Activated T-helper 1 cell treated with Interleukin-2 at 50 U/mL for 16 hours (primary cell): ENCODE results near the gene COL16A1.

ENCODE experiments used
- DNase-seq: peaks from one replicate; pipeline ENCODE4 v3.0.0-alpha.2; 2020; ENCODE audit warnings: low read depth

The COL16A1 gene

DNA sequence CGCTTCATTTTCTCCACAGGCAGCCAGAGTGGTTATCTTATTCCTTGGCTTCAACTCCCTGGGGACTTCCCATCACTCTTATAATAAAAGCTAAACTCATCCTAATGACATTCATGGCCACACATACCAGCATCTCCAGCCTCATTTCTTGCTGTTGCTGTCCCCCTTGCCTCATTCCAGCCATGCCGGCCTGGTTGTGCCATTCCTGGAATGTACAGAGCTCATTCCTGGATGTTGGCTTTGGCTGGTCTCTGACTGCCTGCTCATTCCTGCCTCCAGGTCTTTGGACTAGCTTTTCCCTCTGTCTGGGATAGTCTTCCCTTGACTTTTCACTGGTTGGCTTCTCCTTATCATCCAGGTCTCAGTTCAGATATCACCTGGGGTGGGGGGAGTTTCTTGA lies 56.7 kb downstream of the COL16A1 start:
- no peak for DNase-seq

- DNase-seq: no peak
Measured at GRCh38 chr1:31646259-31646960, 57.4 kb downstream of the COL16A1 start.

GRCh38 chr1:31645274-31645568 lies 58.6 kb downstream of the COL16A1 start:
- DNase-seq: no peak

GRCh38 chr1:31644560-31645273 lies 59.1 kb downstream of the COL16A1 start, which contains the start of gene PEF1:
Gene PEF1 (minus strand): TSS chr1:31644876. CDS start chr1:31644864, 12 bp downstream.
- peak; percentile 97 for DNase-seq

- DNase-seq: peak; percentile 24
Measured at GRCh38 chr1:31643976-31644559, 59.7 kb downstream of the COL16A1 start.

GRCh38 chr1:31642897-31643296 lies 60.9 kb downstream of the COL16A1 start:
- DNase-seq: no peak

DNA sequence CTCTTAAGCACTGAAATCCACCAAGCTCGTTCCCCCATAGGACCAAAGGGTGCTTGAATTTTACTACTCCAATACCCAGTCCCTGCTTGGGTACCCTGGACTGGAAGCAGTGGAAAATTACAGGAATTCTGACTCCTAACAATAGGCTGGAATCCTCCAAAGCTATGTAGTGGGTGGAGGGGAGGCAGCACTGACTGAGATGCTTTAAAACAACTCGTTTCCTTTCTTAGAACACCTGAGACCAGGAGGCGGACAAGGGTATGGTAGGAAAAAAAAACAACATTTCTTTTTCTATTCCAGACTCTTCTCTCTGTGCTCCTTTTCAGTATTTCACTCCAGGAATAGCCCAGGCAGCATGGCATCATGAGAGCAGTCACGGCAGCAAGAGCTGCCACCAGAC lies 61.5 kb downstream of the COL16A1 start:
- no peak for DNase-seq

DNA sequence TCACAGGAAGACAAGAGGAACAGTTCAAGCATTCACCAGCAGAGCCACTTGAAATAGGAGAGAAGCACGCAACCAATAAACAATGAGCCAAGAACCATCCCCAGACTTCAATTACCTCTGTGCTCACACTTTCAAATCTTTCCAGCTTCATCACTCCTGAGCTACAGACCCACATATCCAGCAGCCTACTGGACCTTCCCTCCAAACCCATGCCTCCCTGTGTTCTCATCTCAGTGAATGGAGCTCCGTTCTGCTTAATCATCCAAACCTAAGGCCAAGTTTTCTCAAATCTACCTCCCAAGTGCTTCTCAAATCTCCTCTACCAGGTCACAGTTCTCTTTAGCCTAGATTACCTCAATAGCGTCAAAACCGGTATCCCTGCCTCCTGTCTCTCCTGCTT lies 62.9 kb downstream of the COL16A1 start:
- DNase-seq: no peak

DNA sequence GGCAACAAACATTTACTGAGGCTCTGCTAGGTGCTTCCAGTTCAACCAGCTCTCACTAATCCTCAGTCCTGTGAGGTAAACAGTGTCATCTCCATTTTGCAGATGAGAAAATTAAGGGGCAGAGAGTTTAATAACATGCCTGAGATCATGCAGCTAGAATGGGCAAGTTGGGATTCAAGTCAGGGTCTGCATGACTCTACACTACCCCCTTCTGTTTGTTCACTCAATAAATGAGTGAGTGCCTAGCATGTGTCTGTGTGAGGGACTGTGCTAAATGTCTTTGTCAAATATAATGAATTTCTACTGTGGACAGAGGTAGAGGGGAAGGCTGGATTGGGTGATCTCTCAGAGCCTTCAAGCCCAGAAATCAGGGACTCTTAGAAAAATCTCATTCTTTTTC lies 63.6 kb downstream of the COL16A1 start:
- DNase-seq: no peak

DNA sequence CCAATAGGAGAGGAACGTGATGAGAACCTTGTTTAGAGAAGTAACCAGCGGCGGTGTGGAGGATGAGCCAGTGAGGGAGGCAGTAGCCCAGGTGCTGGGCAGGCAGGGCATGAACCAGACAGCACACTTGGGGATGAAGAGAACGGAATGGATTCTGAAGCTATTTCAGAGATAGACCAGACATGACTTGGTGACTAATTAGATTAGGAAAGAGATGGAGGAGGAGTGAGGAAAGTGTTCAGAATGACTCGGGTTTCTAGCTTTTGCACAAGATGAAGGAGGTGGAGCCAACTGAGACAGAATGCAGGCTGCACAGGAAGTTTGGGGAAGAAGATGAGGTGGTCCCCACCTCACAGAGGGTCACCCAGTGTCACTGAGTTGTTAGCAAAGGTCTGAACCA lies 64.3 kb downstream of the COL16A1 start:
- no peak for DNase-seq

GRCh38 chr1:31637915-31638673 lies 65.7 kb downstream of the COL16A1 start:
- DNase-seq: no peak

DNA sequence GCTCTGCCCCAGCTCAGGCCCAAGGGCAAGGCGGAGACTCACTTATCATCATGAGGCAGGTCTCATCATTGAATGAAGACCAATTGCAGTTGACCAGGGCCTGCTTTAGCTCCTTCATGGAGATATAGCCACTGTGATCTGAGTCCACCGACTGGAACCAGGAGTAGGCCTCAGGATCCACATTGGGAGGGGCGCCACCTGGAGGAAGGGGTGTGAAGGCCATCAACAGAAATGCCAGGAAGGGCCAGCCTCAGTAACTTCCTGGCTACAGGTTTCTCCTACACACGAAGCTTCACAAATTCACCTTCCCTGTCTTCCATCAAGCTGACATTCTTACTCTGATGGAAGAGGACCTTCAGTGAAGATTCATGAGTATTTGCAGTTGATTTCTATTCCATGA lies 70.7 kb downstream of the COL16A1 start:
- DNase-seq: no peak

DNA sequence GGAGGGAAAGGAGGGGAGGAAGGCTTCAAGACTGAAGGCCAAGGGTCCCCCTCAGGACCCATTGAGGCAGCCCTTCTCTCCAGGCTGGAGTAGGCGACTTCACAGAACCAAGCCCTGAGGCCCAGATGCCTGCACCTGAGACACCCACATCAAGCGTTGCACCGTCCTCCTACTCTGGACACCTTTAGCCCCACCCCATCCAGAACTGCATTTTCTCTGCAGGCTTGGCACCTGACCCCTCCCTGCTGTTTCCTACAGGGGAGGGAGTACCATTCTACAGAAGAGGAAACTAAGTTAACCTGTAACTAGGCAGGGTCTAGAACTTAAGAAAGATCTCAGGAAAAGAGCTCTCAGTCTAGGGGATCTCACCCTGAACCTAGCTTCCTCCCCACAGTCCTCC lies 71.2 kb downstream of the COL16A1 start:
- DNase-seq: no peak

DNA sequence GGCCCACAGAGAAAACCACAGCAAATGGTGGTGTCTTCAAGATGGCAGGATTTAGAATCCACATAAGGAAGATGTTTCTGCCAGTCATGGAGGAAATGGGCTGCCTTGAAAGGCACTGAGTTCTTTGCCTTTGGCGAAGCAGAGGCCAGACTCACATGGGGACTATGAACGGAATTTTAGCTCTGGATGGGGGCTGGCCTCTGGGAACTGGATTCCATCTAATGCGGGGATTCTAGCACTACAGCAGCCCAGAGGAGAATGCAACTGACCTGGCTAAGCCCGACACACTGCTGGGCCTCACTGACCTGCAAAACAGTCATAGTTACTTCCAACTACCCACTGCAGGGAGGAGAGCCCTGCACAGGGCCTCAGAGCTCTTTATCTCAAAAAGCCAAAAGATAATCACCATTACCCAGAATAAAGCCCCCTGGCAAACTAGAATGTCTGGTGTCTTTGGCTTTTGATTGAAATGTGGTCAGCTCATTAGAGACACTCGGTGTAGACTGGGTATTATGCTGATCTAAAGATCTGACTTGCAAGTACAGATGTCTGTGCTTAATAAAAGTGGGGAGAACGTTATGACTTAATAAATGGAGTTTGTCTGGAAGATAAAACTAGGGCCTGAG lies 74.8 kb downstream of the COL16A1 start:
- DNase-seq: no peak

DNA sequence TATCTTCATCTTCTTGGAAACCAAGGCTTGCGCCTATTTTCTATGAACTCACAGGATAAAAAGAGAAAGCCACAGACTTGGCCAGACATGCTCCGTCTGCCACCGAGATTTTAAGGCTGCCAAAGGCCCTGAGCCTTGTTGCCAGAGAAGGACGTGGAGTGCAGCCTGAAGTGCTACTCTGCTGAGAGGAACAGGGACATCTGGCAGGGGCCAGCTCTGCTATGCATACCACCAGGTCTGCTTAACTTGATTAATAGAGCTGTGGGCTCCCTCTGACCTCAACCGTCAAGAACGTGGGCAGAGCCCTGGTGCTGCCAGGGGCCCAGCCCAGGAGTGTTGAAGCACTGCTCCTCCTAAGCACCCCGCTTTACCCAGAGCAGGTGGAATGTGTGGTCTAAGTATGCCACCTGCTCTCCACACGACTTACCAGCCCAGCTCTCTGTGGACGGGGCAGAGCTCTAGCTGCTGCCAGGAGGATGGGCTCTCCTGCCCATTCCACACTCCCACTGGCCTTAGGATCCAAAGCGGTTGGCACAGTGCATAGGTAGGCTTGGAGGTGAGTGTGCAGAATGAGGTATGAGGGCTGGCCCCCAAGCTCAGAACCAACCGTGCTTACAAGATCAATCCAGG lies 75.8 kb downstream of the COL16A1 start:
- no peak for DNase-seq

DNA sequence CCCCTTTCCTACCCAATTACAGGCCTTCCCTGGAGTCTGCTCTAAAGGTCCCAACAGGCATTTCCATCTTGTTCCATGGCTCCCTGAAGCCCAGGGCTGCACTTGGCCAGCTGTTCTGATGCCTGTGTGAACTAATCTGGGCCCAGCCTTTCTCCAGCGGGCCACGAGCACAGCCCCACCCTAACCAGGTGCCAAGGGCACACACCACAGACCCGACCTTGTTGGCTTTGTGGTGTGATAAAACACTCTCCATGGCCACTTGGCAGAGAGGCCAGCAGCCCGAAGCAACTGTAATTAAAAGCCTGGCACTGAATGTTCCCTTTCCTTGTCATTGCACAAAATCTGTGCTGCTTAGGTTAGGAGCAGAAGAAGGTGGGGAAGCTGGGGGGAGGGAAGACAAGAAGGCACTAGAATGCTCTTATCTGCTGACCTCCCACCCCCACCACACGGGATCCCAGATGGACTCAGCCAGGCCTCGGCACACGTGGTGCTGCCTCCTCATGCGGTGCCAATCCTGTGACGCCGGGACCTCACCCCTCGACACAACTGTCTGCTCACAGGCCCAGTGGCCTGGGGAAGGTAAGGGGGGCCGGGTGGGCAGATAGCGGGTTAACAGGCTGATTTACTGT lies 76.4 kb downstream of the COL16A1 start:
- no peak for DNase-seq

DNA sequence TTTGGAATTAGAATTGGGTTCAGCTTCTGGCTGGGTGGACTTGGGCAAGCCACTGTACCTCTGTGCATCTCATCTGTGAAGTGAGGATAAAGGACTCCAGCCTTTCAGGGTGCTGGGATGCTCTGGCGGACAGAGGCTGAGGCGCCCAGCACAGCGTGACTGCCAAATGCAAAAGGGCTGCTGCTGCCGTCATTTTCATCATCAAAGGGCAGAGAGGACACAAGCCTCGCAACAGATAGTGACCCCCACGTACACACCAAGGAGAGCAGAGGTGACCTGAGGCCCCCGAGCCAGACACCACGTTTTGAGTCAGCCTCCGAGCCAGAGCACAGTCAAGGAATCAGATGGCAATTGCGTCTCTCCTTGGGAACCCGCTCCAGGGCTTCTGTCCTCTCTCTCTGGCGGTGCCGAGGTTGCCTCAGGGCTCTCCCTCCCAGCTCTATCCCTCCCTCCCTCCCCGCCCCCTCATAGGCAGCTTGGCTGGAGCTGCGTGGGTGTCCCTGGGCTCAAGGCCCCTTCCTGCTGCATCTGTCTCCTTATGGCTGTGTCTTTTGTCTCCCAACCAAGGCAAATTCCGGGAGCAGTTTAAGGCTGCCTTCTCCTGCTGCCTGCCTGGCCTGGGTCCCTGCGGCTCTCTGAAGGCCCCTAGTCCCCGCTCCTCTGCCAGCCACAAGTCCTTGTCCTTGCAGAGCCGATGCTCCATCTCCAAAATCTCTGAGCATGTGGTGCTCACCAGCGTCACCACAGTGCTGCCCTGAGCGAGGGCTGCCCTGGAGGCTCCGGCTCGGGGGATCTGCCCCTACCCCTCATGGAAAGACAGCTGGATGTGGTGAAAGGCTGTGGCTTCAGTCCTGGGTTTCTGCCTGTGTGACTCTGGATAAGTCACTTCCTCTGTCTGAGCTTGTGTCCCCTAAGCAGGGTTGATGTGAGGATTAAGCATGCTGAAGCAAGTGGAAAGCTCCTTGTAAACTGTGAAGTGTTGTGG lies 77.3 kb downstream of the COL16A1 start:
- no peak for DNase-seq

GRCh38 chr1:31625561-31626222 lies 78.1 kb downstream of the COL16A1 start:
- no peak for DNase-seq

DNA sequence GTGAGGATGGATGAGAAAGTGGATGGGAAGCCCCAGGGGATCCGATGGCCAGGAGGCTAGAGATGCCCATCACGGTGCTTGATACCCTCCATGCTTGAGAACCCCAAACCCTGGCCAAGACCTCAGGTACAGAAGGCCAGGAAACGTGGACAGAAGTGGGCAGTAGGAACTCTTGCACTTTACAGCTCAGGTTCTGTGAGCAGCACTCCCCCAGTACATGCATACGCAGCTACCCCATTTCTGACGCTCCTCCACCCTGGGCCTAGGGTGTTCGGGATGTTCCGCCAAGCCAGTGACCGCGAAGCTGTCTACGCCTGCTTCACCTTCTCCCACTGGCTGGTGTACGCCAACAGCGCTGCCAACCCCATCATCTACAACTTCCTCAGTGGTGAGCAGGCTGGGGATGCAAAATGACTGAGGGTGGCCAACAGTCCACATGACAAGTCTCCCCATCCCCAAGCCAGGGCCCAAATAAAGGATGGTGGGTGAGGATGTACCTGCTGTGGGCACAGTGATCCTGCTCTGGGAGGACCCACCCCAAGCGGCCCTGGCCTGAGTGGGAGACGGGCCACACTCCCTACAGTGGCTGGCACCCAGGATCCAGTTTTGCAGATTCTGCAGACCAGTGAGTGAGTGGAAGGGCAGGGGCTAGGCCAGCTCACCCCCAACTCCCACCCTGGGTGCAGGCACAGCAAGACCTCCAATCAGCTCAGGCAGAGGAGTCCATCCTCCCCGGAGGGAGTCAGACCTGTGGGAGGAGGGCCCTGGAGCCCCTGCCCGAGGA lies 78.9 kb downstream of the COL16A1 start:
- no peak for DNase-seq
